SW 1271 (cell line): ENCODE measurements around the gene OSCP1.
A peak's percentile ranks its signal among the peaks of the same experiment; 100 is the strongest.

Source experiments
- DNase-seq, 2 experiments: peaks; one replicate each; lab custom pipeline; 2025; lab: John Stamatoyannopoulos, UW

OSCP1 gene

DNA sequence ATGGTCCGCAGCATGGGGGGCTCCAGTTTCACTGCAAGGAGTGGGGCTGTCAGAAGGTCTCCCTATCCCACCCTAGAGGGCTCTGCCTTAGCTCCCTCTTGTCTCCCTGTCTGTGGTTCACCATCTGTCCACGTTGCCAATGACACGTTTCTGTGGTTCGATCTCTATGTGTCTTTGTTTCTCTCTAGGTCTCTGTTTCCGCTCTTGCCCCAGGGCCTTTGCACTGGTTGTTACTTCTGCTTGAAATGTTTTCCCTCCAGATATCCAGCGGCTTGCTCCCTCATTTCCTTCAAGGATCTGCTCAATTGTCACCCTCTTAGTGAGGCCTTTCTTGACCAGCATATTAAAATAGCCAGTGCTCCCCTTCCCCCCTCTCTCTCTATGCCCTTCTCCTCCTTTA, 22.4 kb upstream of the OSCP1 start:
- no peak for DNase-seq

DNA sequence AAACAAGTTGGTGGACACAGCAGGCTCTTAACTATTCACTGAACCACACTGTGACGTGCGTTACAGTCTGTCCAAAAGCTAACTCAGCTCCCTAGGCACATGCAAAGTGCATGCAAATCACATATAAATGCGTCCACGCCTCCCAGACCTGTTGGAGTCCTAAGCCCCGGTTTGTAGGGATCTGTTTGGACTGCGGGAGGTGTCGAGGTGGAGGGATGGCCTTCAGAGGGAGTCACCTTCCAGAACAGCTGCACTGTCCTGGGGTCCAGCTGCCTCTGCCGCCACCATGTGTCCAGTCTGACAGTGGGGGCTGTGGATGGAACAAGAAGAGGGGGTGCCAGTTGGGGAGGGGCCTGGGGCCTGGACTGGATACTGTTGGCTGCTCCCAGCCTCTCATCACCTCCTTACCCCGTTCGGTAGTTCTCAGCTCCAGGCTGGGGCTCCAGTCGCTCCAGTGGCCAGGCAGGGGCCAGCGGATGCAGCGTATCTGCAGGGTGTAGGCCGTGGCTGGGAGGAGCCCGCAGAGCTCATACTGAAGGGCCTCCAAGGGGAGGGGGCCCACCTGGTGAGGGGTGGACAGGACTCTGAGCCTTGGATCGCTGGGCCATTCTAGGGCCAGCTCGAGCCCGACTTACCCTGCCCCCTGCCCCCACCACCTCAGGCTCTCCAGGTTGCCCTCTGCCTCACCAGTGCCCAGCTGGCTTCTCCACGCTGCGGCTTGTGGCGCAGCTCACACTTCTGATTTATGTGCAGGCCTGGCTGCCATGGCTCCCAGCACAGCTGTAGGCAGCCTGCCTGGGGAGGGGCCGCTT, 21.8 kb upstream of the OSCP1 start:
- no peak for DNase-seq

DNA sequence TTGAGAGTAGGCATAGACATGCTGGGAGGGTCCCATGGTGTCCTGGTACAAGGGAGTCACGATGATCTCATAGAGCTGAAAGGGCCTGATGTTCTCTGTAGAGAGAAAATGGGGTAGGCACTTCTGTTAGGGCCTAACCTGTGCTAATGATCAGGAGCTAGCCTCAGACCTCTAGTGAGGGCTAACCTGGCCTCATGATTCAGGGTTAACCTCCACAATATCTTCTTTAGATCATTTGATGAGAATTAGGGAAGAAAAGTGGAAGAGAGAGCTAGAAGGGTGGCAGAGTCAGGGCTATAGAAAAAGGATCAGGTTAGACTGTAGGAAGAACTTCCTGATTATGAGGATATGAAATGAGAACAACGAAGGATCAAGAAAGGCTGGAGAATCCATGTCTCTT, 18.9 kb upstream of the OSCP1 start:
- no peak for DNase-seq

DNA sequence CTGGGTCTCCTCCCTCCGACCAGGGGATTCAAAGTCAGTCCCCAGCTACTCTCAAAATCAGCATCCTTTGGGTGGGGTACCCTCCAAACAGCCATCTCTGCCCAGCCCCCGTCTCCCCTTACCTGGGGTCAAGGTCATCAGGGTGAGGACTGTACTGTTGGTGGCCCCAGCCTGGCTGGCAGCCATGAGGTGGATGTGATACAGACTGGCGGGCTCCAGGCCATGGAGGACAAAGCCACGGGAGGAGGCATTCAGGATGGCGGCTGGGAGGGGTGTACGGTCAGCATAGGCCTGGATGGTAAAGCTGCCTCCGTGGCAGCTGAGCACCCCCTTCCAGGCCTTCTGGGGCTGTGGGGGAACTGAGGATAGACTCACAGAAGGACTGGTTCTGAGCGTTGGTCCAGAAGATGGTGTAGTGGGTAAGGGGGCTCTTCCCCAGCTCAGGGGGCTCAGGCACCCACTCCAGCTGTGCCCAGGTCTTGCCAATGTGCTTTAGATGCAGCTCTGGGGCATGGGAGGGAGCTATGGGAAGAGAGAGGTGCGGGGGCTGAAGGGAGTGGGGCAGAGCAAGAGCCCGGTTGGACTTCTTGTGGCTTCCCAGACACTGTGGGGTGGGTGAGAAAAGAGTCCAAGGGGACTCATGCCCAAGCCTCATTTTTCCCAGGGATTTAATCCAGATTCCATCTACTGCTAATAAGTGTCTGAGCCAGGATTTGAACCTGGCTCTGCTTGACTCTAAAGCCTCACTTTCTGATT, 17.6 kb upstream of the OSCP1 start:
- DNase-seq: no peak

DNA sequence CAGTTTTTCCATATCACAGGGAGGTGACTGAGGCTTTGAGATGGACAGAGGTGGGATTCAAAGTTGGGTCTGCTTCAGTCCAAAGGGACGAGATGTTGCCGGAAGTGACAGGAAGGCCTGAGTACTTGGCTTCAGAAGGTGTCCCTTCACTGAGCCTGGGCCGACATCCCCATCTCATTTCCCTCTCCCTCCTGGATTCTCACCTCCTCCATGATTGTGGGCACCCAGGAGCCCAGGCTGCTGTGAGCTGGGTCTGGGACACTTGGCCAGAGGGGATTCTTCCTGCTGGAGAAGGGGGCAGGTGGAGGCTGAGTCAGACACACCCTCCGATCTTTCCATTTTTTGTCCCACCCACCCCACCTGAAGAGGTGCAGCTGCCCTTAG, 16.8 kb upstream of the OSCP1 start:
- no peak for DNase-seq

DNA sequence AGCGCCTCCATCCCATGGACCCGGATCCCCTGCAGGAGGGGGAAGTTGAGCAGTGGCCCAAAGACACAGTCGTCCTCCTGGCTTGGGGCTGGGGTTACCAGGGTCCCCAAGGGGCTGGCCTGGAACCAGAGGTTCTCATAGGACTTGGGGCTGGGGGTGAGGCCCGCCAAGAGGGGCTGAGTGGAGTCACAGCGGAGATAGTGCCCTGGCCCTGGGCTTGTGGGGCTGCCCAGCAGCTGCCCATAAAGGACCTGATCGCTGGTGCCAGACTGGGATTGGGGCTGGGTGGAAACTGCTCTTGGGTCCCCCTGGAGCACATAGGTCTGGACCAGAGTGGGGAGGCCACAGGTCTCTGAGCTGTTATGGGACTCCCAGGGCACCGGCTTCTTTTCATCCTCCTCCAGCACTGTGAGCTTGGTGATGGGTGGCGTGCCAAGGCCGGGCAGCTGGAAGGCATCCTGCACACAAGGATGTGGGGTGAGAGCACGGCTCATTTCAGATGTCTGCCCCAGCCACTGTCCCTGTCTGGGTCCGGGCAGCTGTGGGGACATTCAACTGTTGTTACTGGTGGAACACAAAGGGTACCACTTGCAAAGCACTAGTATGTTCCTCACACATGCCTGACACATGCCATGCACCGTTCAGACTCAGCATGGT, 16.2 kb upstream of the OSCP1 start:
- no peak for DNase-seq

DNA sequence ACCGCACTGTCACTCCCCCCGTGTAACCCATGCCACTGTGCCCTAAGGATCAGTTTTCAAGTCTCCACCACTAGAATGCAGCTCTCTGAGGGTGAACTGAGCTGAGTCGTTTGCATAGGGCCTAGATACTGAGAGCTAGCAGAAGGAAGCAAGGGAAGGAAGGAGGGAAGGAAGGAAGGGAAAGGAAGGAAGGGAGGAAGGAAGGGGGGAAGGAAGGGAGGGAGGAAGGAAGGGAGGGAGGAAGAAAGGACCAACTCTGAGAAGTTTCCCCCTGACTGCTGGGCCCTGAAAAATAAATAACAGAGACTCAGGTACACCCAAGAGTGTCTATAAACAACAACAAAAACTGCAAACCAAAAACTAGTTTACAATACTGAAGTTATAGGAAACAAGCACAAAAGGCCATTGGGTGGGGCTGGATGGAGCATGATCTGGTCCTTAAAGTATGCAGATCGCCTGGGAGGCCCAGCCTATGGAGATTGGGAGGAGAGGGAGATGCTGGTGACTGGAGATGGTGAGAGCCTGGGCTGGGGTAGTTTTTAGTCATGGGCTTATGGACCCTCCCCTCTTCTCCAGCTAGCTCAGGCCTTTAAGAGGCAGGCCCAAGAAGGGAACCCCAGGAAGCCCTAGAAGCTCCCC, 15.6 kb upstream of the OSCP1 start:
- DNase-seq: no peak

DNA sequence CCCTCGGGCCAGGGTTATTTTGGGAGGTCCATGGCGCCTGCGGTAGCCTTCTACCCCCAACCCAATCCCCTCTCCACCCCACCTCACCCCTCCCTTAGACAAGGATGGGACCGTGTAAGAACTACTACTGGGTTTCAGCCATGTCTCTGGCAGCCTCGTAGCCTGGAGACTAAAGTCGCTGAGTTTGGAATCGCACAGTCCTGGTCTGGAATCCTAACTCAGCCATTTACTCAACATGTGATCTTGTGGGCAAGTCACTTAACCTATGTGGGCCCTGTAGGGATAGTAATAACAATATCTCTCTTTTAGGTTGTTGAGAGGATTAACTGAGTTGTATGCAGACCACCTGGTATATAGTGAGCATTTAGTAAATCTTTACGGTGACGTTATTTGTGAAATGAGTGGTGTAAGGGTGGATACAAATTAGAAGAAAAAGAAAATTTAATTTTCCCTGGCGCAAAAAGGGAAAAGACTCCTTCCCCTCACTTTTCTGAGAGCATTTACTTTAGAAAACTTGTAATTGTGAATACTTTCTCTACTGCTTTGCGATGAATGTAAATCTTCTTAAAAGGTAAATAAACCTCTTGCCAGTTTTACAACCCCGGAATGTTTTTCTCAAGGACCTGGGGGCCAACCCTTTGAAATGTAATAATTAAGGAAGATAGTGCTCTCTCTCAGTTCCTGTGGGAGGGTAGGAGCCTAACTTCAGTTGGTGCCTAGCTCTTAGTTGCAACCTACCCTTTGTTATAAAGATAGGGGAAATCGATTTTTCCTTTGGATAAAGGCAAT, 14.5 kb upstream of the OSCP1 start:
- no peak for DNase-seq

DNA sequence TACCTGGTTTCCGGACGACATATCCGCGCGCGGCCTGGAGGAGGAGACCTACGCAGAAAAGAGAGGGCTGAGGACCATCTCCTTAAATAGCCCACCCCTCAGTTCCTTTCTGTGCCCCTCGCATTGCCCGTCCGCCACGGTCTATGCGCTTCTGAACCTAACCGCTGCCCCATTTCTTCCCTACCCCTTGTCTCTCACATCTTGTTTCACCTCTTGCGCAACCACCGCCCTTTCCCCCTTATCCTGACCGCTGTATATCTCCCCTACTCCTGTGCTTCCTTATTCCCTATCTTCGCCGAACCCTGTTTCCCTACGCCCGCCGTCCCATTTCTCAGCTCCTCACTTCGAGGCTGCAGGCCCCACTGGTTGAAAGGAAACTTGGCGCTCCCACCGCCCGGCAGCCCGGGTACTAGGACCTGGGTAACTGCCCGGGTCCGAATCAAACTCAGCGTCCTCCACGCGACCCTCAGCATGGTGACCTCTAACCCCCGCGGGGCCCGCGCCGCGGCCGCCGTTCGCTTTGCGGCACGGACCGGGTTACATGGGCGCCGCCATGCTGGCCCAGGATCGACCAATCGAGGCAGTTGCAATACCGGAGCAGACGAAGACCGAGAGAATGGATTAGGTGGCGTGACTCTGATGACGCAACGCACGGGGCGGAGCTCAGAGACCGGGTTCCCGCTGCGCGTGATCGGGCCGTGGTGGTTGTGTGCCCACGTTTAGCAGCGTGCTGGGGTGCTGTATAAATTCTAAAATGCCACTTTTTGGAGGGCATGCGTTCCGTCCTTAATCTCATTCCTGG, 13.8 kb upstream of the OSCP1 start, which contains the start of gene MRPS15:
Gene MRPS15, minus strand, starts transcription at position 582 of the 802 bp plus-strand sequence. Its CDS starts 109 bp downstream, at position 473.
- DNase-seq: peak; percentile 50 to 90

DNA sequence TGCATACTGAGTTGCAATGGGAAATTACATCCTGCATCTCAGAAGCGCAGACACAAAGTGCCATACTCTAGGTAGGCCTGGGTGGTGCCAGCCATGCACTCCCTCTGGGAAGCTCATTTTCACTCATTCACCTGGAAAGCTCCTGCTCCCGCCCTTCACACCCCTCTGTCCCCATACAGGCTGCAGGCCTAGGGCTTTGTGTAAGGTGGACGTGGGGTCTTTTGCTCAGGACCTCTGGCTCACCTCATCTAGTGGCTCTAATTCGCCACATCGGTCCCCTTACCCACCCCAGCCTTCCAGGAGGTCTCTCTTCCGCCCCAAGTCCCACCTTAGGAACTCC, 13.2 kb upstream of the OSCP1 start:
- no peak for DNase-seq

DNA sequence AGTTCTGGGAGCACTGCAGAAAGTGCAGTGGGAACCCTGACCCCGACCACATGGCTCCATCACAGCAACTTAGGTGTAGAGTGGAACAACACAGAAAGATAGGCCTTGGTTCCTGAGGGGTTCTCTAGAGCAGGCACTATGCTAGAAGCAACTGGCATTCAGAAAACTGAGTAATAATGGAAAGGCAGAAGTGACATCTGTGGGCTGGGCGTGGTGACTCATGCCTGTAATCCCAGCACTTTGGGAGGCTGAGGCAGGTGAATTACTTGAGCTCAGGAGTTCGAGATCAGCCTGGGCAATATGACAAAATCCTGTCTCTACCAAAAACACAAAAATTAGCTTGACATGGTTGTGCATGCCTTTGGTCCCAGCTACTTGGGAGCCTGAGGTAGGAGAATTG, 8.7 kb upstream of the OSCP1 start:
- DNase-seq: no peak

DNA sequence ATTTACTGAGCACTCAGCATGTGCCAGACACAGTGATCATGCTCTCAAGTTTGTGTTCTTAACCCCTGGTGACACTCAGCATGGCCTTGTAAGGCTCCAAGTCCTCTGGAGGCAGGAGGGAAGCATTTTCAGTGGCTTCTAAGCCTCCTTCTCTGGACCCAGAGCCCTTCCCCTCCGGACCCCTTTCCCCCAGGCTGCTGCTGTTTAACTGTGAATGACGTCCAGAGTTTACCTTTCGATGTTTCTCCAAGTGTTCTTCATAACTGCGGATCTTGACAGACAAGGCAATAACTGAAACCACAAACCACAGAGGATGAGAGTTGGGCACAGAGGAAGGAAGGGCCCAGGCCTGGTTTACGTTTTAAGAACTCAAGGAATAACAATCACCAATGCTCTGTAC, 7.4 kb upstream of the OSCP1 start:
- no peak for DNase-seq

DNA sequence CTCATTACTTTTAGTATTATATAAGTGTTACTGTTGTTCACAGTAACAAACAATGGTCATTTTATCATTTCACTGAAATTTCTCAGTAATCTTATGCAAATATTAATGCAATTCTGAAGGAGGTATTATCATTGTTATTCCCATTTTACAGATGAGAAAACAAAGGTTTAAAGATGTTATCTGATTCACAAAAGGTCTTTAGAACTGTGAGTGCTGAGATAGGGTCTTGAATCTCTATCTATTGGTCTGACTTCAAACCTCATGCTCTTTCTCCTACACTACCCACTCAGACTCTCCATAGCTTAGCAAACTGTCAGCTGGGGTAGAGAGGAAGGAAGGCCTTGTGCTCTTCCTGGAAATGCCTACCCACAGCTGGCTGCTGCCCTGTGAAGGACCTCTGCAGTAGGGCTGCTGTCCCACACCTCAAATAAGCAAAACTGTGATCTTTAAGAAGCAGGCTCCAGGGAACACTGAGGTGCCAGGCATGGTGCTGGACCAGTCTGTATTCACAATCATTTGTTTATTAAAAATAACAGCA, 6.2 kb upstream of the OSCP1 start:
- no peak for DNase-seq

DNA sequence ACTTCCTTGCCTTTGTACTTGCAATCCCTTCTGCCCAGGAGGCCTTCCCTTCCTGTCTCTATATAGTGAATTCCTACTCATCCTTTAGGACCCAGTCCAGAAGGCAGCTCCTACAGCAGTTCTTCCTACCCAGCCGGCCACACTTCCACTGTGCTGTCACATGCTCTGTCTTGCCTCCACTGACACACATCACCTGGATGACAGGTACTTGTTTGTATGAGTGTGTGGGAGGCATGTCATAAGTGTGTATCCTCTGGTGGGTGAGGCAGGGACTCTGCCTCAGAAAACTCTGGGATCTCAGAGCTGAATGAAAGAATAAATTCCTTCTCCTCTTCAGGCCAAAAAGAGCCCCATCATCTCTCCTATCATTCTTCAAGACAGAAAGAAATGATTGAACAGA, 5.1 kb upstream of the OSCP1 start:
- DNase-seq: no peak

DNA sequence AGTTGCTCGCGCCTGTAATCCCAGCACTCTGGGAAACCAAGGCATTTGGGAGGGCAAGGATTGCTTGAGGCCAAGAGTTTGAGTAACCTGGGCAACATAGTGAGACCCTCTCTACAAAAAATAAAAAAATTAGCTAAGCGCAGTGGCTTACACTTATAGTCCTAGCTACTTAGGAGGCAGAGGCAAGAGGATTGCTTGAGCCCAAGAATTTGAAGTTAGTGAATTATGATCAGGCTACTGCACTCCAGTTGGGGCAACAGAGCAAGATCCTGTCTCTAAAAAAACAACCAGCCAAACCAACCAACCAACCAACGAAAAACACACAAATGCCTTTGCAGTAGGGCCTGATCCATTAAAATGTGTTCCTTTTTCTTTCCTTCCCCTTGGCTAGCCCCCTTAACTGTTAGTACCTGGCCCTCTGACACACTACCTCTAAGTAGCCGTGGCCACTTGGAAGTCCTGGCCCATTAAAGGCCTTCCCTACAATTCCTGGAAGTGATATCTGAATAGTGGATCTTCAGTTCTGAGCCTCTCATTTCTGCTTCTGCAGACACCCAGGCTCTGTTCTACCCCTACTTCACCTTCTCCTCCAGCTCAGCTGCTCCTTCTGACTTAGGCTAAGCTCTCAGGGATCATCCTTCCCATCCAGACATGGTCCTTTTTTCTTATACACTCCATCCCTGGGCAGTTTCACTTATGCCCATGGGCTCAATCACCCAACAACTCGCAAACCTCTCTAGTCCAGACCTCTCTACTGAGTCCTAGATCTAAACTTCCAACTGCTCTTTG, 3.5 kb upstream of the OSCP1 start:
- DNase-seq: no peak

DNA sequence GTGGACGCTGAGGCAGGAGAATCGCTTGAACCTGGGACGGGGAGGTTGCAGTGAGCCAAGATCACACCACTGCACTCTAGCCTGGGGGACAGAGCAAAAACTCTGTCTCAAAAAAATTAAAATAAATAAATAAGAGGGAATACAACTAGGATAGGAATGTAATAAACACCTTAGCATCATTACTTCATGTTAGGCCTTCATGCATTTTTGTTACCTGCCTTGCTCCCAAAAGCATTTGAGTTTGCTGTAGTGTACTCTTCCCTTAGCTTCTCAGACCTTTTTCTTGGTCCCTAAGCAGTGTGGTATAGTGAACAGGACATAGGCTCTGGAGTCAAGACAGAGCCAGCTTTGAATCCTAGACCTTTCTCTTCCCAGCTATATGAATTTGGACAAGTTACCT, 2.8 kb upstream of the OSCP1 start:
- no peak for DNase-seq

DNA sequence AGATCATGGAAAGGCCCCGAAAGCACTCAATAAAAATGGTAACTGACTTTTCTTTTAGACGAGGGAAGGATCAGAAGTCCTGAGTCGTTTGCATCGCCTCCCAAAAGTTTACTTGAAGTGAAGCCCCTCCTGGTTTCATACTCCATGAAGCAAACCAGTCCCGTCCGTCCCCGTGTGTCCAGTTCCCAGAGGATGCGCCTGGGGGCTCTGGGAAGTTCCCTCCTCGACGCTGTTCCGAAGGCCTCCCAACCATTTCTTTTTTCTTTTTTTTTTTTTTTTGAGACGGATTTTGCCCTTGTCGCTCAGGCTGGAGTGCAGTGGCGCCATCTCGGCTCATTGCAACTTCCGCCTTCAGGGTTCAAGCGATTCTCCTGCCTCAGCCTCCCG, 661 bp upstream of the OSCP1 start:
- DNase-seq: no peak

DNA sequence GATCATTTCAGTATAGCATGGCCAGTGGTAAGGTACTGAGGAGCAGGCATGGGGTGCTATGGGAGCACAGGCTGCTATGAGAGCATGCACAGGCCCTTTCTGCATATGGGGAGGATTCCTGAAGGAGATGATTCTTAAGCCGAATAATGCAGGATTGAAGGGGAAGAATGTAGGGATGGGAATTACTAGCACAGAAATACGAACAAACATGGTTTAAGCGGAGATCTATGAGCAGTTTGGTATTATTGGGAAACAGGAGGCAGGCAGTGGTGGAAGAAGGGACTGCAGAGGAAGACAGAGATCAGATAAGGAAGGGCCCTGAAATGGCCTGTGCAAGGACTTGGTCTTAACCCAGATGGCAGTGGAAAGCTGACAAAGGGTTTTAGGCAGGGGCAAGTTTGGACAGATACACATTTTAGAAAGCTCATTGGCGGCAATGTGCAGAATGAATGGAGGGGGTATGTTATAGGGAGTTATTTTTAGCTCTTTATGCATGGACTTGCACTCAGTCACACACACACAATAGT, 1.7 kb downstream of the OSCP1 start:
- DNase-seq: no peak

DNA sequence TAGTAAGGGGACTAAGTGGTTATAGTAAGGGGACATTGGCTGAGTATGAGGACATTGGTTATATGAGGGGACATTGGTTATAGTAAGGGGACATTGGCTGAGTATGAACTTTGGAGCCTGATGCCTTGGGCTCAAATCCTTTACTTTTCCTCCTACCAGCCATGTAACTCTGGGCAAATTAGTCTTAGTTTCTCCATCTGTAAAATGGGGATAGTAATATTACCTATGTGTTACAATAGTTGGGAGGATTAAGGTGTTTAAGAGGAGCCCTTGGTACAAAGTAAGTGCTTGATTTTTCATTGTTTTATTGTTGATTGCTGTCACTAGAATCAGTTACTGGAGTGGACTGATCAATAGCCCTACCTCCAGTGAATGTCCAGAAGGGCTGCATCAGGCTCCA, 2.8 kb downstream of the OSCP1 start:
- no peak for DNase-seq

DNA sequence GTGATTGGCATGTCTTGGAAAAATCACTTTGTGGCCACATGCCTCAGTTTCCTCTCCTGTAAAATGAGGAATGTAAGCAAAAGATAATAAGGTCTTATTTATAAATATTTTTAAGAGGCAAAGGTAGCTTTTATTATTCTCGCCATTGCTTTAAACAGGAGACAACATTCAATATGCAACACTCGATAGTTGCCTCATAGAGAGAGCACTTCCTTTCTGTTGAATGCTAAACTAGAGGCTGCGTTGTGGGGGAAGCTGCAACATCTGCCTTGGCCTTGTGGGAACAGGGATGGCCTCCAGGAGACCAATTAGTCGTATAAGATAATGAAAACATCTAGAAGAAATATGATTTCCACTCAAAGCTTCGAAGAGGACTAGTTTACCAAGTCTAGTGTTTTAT, 3.5 kb downstream of the OSCP1 start:
- no peak for DNase-seq
